HEK293T (cell line): ENCODE results near the gene DGKQ.

Experiments
- ARNT ChIP-seq: fragments of 450-650 bp; IDR thresholded peaks from 2 replicates; pipeline ENCODE4 v1.6.1; 2017; ENCODE audit warnings: mild to moderate bottlenecking
- BHLHE40 ChIP-seq: fragments of 450-650 bp; IDR thresholded peaks from 2 replicates; pipeline ENCODE4 v1.6.1; 2016; ENCODE audit warnings: mild to moderate bottlenecking, moderate library complexity, borderline replicate concordance
- CTBP1 ChIP-seq: fragments of 450-650 bp; IDR thresholded peaks from 2 replicates; pipeline ENCODE4 v1.6.1; 2016; ENCODE audit warnings: borderline replicate concordance
- ELF4 ChIP-seq: fragments of 450-650 bp; IDR thresholded peaks from 2 replicates; pipeline ENCODE4 v1.6.1; 2017; ENCODE audit warnings: antibody characterized with exemption
- FOXA1 ChIP-seq: fragments of 450-650 bp; IDR thresholded peaks from 2 replicates; pipeline ENCODE4 v1.6.1; 2016; ENCODE audit warnings: mild to moderate bottlenecking
- FOXK2 ChIP-seq: fragments of 450-650 bp; IDR thresholded peaks from 2 replicates; pipeline ENCODE4 v1.6.1; 2016; ENCODE audit warnings: mild to moderate bottlenecking
- FOXM1 ChIP-seq: fragments of 450-650 bp; IDR thresholded peaks from 2 replicates; pipeline ENCODE4 v1.6.1; 2017; ENCODE audit warnings: mild to moderate bottlenecking, borderline replicate concordance
- HDGF ChIP-seq: fragments of 450-650 bp; IDR thresholded peaks from 2 replicates; pipeline ENCODE4 v1.6.1; 2017; ENCODE audit warnings: antibody characterized with exemption, borderline replicate concordance
- LEF1 ChIP-seq: fragments of 450-650 bp; IDR thresholded peaks from 2 replicates; pipeline ENCODE4 v1.6.1; 2017; ENCODE audit warnings: mild to moderate bottlenecking, borderline replicate concordance
- SP1 ChIP-seq: fragments of 450-650 bp; IDR thresholded peaks from 2 replicates; pipeline ENCODE4 v1.6.1; 2017
- SUZ12 ChIP-seq: fragments of 450-650 bp; IDR thresholded peaks from 2 replicates; pipeline ENCODE4 v1.6.1; 2016; ENCODE audit warnings: mild to moderate bottlenecking
- TARDBP ChIP-seq: fragments of 450-650 bp; IDR thresholded peaks from 2 replicates; pipeline ENCODE4 v1.6.1; 2016
- ZNF384 ChIP-seq: fragments of 450-650 bp; IDR thresholded peaks from 2 replicates; pipeline ENCODE4 v1.6.1; 2016

GRCh38 chr4:965048-965765 is 8.2 kb downstream of the DGKQ start:
- TF ChIP-seq SP1 (no peak), ZNF384 (no peak), TARDBP (no peak), ARNT (no peak), FOXA1 (no peak), FOXM1 (no peak), BHLHE40 (no peak), ELF4 (no peak), HDGF (no peak), FOXK2 (no peak), SUZ12 (no peak), CTBP1 (no peak), LEF1 (no peak)
